MM.1S (cell line): Measurements from ENCODE around the gene FCHSD2.

ENCODE experiments used
- EZH2 ChIP-seq: fragments of 300-600 bp; sonication (generic); optimal IDR thresholded peaks from 2 replicates; pipeline ENCODE3; 2017; ENCODE audit warnings: low read depth, mild to moderate bottlenecking, antibody characterized with exemption, low read length, mixed read lengths
- EZH2phosphoT487 ChIP-seq: fragments of 300-600 bp; sonication (generic); IDR thresholded peaks from 2 replicates; pipeline ENCODE4 v1.6.1; 2018; ENCODE audit warnings: antibody characterized with exemption, low read length
- TF ChIP-seq, protein P1 (sequence below): fragments of 300-600 bp; sonication (generic); IDR thresholded peaks from 2 replicates; pipeline ENCODE4 v1.5.1; 2016; ENCODE audit warnings: antibody characterized with exemption, low read length, mixed read lengths

DNA sequence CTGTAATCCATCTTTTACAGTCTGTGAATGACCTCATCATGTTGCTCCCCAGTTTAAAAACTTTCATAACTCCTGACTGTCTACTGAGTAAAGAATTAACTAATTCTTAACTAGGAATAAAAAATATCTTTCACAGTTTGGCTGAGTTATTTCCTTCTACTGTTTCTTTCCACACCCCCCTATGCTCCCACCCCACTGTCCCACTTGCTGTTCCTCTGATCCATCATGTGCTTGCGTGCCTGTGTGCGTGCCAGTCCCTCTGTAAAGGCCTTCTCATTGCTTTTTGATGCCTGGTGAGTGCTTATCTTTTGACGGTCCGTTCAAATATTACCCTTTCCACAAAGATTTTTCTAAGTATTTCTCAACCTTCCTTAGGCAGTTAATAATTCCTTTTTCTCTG is 272.3 kb downstream of the FCHSD2 start:
- TF ChIP-seq, protein P1, sequence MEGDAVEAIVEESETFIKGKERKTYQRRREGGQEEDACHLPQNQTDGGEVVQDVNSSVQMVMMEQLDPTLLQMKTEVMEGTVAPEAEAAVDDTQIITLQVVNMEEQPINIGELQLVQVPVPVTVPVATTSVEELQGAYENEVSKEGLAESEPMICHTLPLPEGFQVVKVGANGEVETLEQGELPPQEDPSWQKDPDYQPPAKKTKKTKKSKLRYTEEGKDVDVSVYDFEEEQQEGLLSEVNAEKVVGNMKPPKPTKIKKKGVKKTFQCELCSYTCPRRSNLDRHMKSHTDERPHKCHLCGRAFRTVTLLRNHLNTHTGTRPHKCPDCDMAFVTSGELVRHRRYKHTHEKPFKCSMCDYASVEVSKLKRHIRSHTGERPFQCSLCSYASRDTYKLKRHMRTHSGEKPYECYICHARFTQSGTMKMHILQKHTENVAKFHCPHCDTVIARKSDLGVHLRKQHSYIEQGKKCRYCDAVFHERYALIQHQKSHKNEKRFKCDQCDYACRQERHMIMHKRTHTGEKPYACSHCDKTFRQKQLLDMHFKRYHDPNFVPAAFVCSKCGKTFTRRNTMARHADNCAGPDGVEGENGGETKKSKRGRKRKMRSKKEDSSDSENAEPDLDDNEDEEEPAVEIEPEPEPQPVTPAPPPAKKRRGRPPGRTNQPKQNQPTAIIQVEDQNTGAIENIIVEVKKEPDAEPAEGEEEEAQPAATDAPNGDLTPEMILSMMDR, result no peak
- no peak for TF ChIP-seq EZH2
- TF ChIP-seq EZH2phosphoT487, result no peak
